ENCODE measurements around the gene B3GAT1.

- TF ChIP-seq CTCF (IDR thresholded peaks at IDR 0.05) (no peak), POLR2A (IDR thresholded peaks at IDR 0.05) (no peak)
Observed at GRCh38 chr11:134393638-134394037, 18.4 kb downstream of the B3GAT1 start.
